CD4-positive, alpha-beta T cell treated with Interleukin-4 for 4 hours (primary cell): ENCODE data around the gene EVPLL.
"Not testable (repeated sequence)": the region's sequence is repeated elsewhere in the genome, so short reads cannot be mapped to it uniquely, and the experiment has no call there.

Source experiments
- DNase-seq: peaks from one replicate; pipeline ENCODE4 v3.0.0-alpha.2; 2020

Gene EVPLL

DNA sequence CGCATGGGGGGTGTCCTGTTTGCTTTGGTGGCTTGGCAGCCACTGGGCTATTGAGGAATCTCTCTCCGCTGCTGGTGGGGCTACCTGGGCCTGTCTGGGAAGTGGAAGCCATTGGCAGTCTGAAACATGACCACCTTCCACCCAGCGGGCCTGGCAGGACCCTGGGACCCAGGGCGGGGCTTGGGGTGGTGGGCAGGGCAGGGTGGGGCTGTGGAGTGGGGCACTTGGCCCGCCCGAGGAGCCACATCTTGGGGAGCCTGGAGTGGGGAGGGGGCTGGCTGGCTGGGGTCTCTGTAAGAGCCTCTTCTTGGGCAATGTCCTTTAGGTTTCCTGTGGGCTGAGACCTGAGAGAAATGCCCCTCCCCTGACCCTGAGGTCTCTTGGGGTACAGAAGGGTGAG lies 48.0 kb downstream of the EVPLL start:
- not testable (repeated sequence) for DNase-seq

DNA sequence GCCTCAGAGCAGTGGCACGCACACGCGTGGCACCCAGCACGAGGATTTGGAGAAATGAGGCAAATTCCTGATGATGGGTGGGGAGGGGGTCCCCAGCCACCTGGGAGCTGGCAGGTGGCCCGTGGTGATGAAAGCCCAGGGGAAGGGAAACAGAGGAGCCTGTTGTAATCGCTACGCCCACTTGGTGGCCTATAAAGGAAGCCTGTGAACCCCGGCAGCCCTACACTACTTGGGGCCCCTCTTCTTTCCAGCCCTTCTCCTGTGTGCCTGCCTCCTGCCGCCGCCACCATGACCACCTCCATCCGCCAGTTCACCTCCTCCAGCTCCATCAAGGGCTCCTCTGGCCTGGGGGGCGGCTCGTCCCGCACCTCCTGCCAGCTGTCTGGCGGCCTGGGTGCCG lies 49.1 kb downstream of the EVPLL start:
- DNase-seq, result not testable (repeated sequence)

DNA sequence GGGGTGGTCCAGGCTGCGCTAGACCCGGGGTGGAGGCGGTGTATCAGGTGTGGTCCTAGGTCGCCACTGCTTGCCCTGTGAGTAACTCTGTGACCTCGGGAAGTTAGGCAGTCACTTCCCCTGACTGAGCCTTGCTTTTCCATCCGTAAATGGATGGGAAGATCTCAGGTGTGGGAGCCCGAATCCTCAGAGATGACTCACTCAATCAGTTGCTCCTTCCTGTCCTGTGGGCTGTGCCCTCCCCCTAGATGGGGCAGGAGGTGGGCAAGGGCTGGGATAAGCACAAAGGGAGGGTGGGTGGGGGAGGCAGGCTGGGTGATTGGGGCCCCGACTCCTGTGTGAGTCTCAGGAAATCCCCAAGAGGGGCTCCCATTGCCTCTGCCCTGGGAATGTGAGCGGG lies 54.6 kb downstream of the EVPLL start:
- not testable (repeated sequence) for DNase-seq
